GM23338 (cell line): ENCODE data around the gene CAPN10. TPM values are rescaled to one million over a fixed set of nuclear protein-coding genes. Genes with fewer than 3 reads are reported as not detected.

ENCODE experiments used
- ATAC-seq: fragments of 200-7000 bp; cut with Tn5 transposase; 3 replicates; pipeline ENCODE4 v1.9.1; 2020
- DNase-seq: peaks from one replicate; pipeline ENCODE4 v3.0.0-alpha.2; 2015; ENCODE audit warnings: low spot score
- H2AFZ ChIP-seq: fragments of 200-600 bp; sonication (generic); 2 replicates; pipeline ENCODE4 v1.8.0; 2016; ENCODE audit warnings: antibody characterized with exemption, mild to moderate bottlenecking, moderate library complexity
- H3F3A ChIP-seq: fragments of 200-600 bp; sonication (generic); replicated peaks from 2 replicates; pipeline ENCODE4 v1.8.0; 2017; ENCODE audit warnings: antibody characterized with exemption, mixed run types, low read depth
- H3K27ac ChIP-seq: fragments of 200-600 bp; sonication (generic); 2 replicates; pipeline ENCODE4 v1.6.1; 2016; ENCODE audit warnings: low read depth
- H3K27me3 ChIP-seq: fragments of 200-600 bp; sonication (generic); 2 replicates; pipeline ENCODE4 v1.8.0; 2016; ENCODE audit warnings: mild to moderate bottlenecking, mixed run types, moderate library complexity; ENCODE audit not compliant: insufficient read depth
- H3K36me3 ChIP-seq: fragments of 200-600 bp; sonication (generic); 2 replicates; pipeline ENCODE4 v1.8.0; 2016; ENCODE audit warnings: mild to moderate bottlenecking; ENCODE audit not compliant: insufficient read depth
- H3K4me1 ChIP-seq: fragments of 200-600 bp; sonication (generic); 2 replicates; pipeline ENCODE4 v1.8.0; 2016; ENCODE audit warnings: mild to moderate bottlenecking, moderate library complexity; ENCODE audit not compliant: insufficient read depth
- H3K4me2 ChIP-seq: fragments of 200-600 bp; sonication (generic); 2 replicates; pipeline ENCODE4 v1.7.1; 2017; ENCODE audit warnings: mixed run types
- H3K4me3 ChIP-seq: fragments of 200-600 bp; sonication (generic); 2 replicates; pipeline ENCODE4 v1.6.1; 2016; ENCODE audit warnings: mixed run types
- H3K79me2 ChIP-seq: fragments of 200-600 bp; sonication (generic); replicated peaks from 2 replicates; pipeline ENCODE4 v1.8.0; 2017; ENCODE audit warnings: mild to moderate bottlenecking; ENCODE audit not compliant: insufficient read depth
- H3K9me2 ChIP-seq: fragments of 200-600 bp; sonication (generic); 2 replicates; pipeline ENCODE4 v1.8.0; 2017; ENCODE audit not compliant: insufficient read depth
- H4K20me1 ChIP-seq: fragments of 200-600 bp; sonication (generic); replicated peaks from 2 replicates; pipeline ENCODE4 v1.8.0; 2017; ENCODE audit warnings: mild to moderate bottlenecking; ENCODE audit not compliant: insufficient read depth
- H3K27ac Mint-ChIP-seq: 2 replicates; pipeline ENCODE4 v1.8.0; 2020; ENCODE audit warnings: inconsistent platforms, mild to moderate bottlenecking, moderate library complexity, mixed read lengths
- H3K27me3 Mint-ChIP-seq: 3 replicates; pipeline ENCODE4 v1.8.0; 2022; ENCODE audit warnings: low read depth, mild to moderate bottlenecking, moderate library complexity, mixed read lengths, inconsistent platforms; ENCODE audit not compliant: insufficient read depth, poor library complexity
- H3K36me3 Mint-ChIP-seq: 3 replicates; pipeline ENCODE4 v1.8.0; 2021; ENCODE audit warnings: low read depth, mild to moderate bottlenecking, inconsistent platforms, moderate library complexity, mixed read lengths
- H3K4me1 Mint-ChIP-seq: 3 replicates; pipeline ENCODE4 v1.8.0; 2020; ENCODE audit warnings: mild to moderate bottlenecking, inconsistent platforms, mixed read lengths
- H3K4me3 Mint-ChIP-seq: 3 replicates; pipeline ENCODE4 v1.8.0; 2021; ENCODE audit warnings: moderate library complexity, mild to moderate bottlenecking, inconsistent platforms, mixed read lengths
- H3K9me3 Mint-ChIP-seq: 3 replicates; pipeline ENCODE4 v1.8.0; 2020; ENCODE audit warnings: moderate library complexity, mild to moderate bottlenecking, inconsistent platforms, mixed read lengths
- CREB1 ChIP-seq: fragments of 250-450 bp; sonication (Bioruptor Pico); IDR thresholded peaks from 2 replicates; pipeline ENCODE4 v1.5.0; 2020; ENCODE audit warnings: low read depth, mild to moderate bottlenecking, moderate library complexity
- CTCF ChIP-seq, 2 experiments: fragments of 200-600 bp in 1 of 2; sonication (generic) in 1 of 2; conservative IDR thresholded peaks; 2 replicates each; pipeline versions ENCODE4 v1.5.1 to v1.6.1; 2016 to 2017; ENCODE audit warnings: antibody characterized with exemption in 2 of 2, low read depth in 2 of 2, mild to moderate bottlenecking in 2 of 2, moderate library complexity in 1 of 2
- ETS1 ChIP-seq: IDR thresholded peaks from 2 replicates; pipeline ENCODE4 v1.6.1; 2016; ENCODE audit warnings: antibody characterized with exemption
- EZH2 ChIP-seq: fragments of 200-600 bp; sonication (generic); IDR thresholded peaks from one replicate; pipeline ENCODE4 v1.8.0; 2017; ENCODE audit warnings: antibody characterized with exemption, mild to moderate bottlenecking, low read depth; ENCODE audit not compliant: unreplicated experiment
- EZH2phosphoT487 ChIP-seq: fragments of 200-600 bp; sonication (generic); IDR thresholded peaks from one replicate; pipeline ENCODE4 v1.8.1; 2018; ENCODE audit warnings: antibody characterized with exemption; ENCODE audit not compliant: unreplicated experiment
- JUNB ChIP-seq: IDR thresholded peaks from one replicate; pipeline ENCODE4 v1.6.1; 2016; ENCODE audit warnings: antibody characterized with exemption; ENCODE audit not compliant: unreplicated experiment
- NANOG ChIP-seq: IDR thresholded peaks from 2 replicates; pipeline ENCODE4 v1.6.1; 2016; ENCODE audit warnings: antibody characterized with exemption, borderline replicate concordance
- POLR2AphosphoS5 ChIP-seq: IDR thresholded peaks from 2 replicates; pipeline ENCODE4 v1.6.1; 2016; ENCODE audit warnings: antibody characterized with exemption, low read depth
- REST ChIP-seq: IDR thresholded peaks from one replicate; pipeline ENCODE4 v1.6.1; 2018; ENCODE audit warnings: antibody characterized with exemption; ENCODE audit not compliant: unreplicated experiment
- STAT1 ChIP-seq: IDR thresholded peaks from one replicate; pipeline ENCODE4 v1.6.1; 2016; ENCODE audit warnings: antibody characterized with exemption; ENCODE audit not compliant: unreplicated experiment
- ZNF114 ChIP-seq: fragments of 250-450 bp; sonication (Bioruptor Pico); IDR thresholded peaks from 2 replicates; pipeline ENCODE4 v1.5.0; 2020; ENCODE audit warnings: mild to moderate bottlenecking, moderate library complexity
- ZNF331 ChIP-seq: fragments of 250-450 bp; sonication (Bioruptor Pico); IDR thresholded peaks from 2 replicates; pipeline ENCODE4 v1.5.0; 2020; ENCODE audit warnings: low read depth, mild to moderate bottlenecking, moderate library complexity
- ZNF462 ChIP-seq: fragments of 250-450 bp; sonication (Bioruptor Pico); IDR thresholded peaks from 2 replicates; pipeline ENCODE4 v1.5.0; 2020; ENCODE audit warnings: mild to moderate bottlenecking, moderate library complexity
- polyA plus RNA-seq: library from polyadenylated mRNA; unstranded; fragments of >200 nt; fragmentation: Nextera tagmentation; extraction: Ambion mirVana; gene quantifications from 2 replicates; pipeline ENCODE4 v1.2.1, GENCODE V29; 2016
- total RNA-seq: library from RNA; depleted of rRNA; stranded (reverse); fragments of >200 nt; shearing (Covaris generic); gene quantifications from 2 replicates; pipeline ENCODE4 v1.2.3, GENCODE V29; 2014

Gene CAPN10
- total and polyA plus RNA-seq, 2 experiments from 2014 or later, result 30.2 to 59.8 TPM

GRCh38 chr2:240594511-240595380 lies 8.2 kb downstream of the CAPN10 start:
- no peak overlapping the region for H3K4me2 ChIP-seq
- H3K9me3 Mint-ChIP-seq, result no peaks in the 10 kb centered on the region
- no peaks in the 10 kb centered on the region for H3K9me2 ChIP-seq
- no peak overlapping the region for H3K27ac Mint-ChIP-seq
- no peaks in the 10 kb centered on the region for H3K27me3 ChIP-seq
- H3K79me2 ChIP-seq, result peaks cover 24% of the 10 kb centered on the region
- H3K4me3 ChIP-seq, result no peak overlapping the region
- H3K27ac ChIP-seq, result no peak overlapping the region
- no peaks in the 10 kb centered on the region; the same call in 1 of the 3 replicates for H3K36me3 Mint-ChIP-seq
- H3K4me1 Mint-ChIP-seq, result no peaks in the 10 kb centered on the region; the same call in 2 of the 3 replicates
- H4K20me1 ChIP-seq, result peaks cover 3% of the 10 kb centered on the region
- H2AFZ ChIP-seq, result no peak overlapping the region
- H3K4me1 ChIP-seq, result no peaks in the 10 kb centered on the region
- no peaks in the 10 kb centered on the region for H3K36me3 ChIP-seq
- ATAC-seq (no peak), DNase-seq (no peak)
- H3K27me3 Mint-ChIP-seq, result peaks cover 1% of the 10 kb centered on the region
- no peak for TF ChIP-seq ZNF331 (CRISPR knock-in tag)
- TF ChIP-seq EZH2, result no peak
- TF ChIP-seq CTCF (conservative IDR thresholded peaks at IDR 0.05; ENCODE audit: low read depth in 2 of 2), result no peak
- TF ChIP-seq STAT1, result no peak
- no peak for TF ChIP-seq NANOG
- TF ChIP-seq POLR2AphosphoS5, result no peak
- no peak for TF ChIP-seq REST
- TF ChIP-seq JUNB, result no peak
- TF ChIP-seq EZH2phosphoT487, result no peak
- no peak for TF ChIP-seq ZNF462 (CRISPR knock-in tag)
- TF ChIP-seq ETS1, result no peak
- TF ChIP-seq CREB1 (CRISPR knock-in tag), result no peak
- no peak for TF ChIP-seq ZNF114 (CRISPR knock-in tag)
- no peak overlapping the region for H3K4me3 Mint-ChIP-seq
- H3F3A ChIP-seq, result no peaks in the 10 kb centered on the region
